ENCODE data around the gene ZNF3.

DNA sequence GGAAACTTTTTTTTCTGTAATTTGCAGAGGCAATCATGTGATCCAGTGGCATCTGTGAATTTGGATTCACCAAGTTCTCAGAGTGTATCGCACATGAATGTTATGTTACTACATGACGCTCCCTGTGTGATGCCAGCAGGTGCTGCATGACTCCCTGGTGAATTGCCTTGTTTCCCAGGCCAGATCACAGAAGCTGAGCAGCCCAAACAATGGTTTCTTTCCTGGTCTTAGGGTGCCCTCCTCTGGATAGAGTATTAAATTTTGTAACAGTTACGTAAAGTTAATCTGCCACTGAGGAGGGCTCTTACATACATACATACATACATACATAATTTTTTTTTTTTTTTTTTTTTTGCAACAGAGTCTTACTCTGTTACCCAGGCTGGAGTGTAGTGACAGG lies 28.3 kb downstream of the ZNF3 start:
- no peak for TF ChIP-seq POLR2AphosphoS5 (IDR thresholded peaks at IDR 0.05; ENCODE audit: borderline replicate concordance, low read depth, low read length)
- TF ChIP-seq EZH2 (IDR thresholded peaks at IDR 0.05) = no peak
